AG04450 (cell line): ENCODE data around the gene PSMF1. TPM values are rescaled to one million over a fixed set of nuclear protein-coding genes. Genes with fewer than 3 reads are reported as not detected.

Experiments used
- CTCF ChIA-PET: fragments of 300-600, 350-600 bp; formaldehyde crosslinking; extraction: SDS; loops from one replicate; lab custom pipeline; 2022; ENCODE audit warnings: antibody characterized with exemption, inconsistent platforms; lab: Charles Lee
- POLR2A ChIA-PET: fragments of 350-600 bp; formaldehyde crosslinking; extraction: SDS; loops from one replicate; lab custom pipeline; 2021; ENCODE audit warnings: antibody characterized with exemption, inconsistent platforms; lab: Yijun Ruan, JAX
- DNase-seq: peaks from one replicate; pipeline ENCODE4 v3.0.0-alpha.2; 2011; ENCODE audit warnings: low read depth, low spot score
- H3K27ac ChIP-seq: one replicate; pipeline ENCODE4 v1.5.1; 2012; ENCODE audit warnings: low read depth, low read length, control low read depth
- H3K27me3 ChIP-seq: one replicate; pipeline ENCODE4 v1.6.0; 2012; ENCODE audit warnings: low read length; ENCODE audit not compliant: control insufficient read depth, insufficient read depth
- H3K4me3 ChIP-seq: 2 replicates; pipeline ENCODE4 v1.5.1; 2011; ENCODE audit warnings: mild to moderate bottlenecking, low read depth, low read length, control low read depth
- H3K9me3 ChIP-seq: 2 replicates; pipeline ENCODE4 v1.5.1; 2012; ENCODE audit warnings: low read length; ENCODE audit not compliant: control insufficient read depth, insufficient read depth
- polyA plus RNA-seq: library from polyadenylated mRNA; depleted of rRNA; stranded (reverse); fragments of >200 nt; gene quantifications from 2 replicates; pipeline ENCODE4 v1.2.3, GENCODE V29; 2011
- TF ChIP-seq, protein P1 (sequence below): IDR thresholded peaks from 2 replicates; pipeline ENCODE4 v1.5.1; 2011; ENCODE audit warnings: low read depth, low read length, control low read depth, inconsistent platforms

PSMF1 gene
- polyA plus RNA-seq, 1 experiment = 116 TPM

DNA sequence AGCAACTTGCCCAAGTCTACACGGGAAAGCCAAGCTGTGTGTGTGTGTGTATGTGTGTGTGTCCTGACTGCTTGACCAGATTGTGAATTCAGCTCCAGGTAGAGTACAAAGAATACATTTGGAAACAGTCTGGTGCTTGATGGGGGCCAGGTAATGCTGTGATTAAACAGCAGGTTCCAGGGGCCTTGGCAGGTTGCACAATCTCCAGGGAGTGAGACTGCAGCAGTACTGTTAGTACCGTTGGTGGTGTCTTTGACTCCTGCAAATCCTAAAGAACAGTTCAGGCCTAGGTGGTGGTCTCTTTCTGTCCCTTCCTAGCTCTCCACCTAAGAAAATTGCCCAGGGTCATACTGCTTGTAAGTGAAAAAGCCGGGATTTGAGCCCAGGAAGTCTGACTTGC lies 11.2 kb upstream of the PSMF1 start:
- Histone ChIP-seq H3K9me3 (no peaks in the 10 kb centered on the region), H3K4me3 (no peak overlapping the region), H3K27me3 (peaks cover 3% of the 10 kb centered on the region), H3K27ac (no peak overlapping the region)
- CTCF ChIA-PET = interaction anchor here (0.7 to 2.6 kb wide), 7 partner anchors 11 to 78 kb away, joined by 3 to 23 read pairs (median 4); no protein-coding TSS in a partner anchor
- POLR2A ChIA-PET = no interaction called here
- TF ChIP-seq, protein P1, sequence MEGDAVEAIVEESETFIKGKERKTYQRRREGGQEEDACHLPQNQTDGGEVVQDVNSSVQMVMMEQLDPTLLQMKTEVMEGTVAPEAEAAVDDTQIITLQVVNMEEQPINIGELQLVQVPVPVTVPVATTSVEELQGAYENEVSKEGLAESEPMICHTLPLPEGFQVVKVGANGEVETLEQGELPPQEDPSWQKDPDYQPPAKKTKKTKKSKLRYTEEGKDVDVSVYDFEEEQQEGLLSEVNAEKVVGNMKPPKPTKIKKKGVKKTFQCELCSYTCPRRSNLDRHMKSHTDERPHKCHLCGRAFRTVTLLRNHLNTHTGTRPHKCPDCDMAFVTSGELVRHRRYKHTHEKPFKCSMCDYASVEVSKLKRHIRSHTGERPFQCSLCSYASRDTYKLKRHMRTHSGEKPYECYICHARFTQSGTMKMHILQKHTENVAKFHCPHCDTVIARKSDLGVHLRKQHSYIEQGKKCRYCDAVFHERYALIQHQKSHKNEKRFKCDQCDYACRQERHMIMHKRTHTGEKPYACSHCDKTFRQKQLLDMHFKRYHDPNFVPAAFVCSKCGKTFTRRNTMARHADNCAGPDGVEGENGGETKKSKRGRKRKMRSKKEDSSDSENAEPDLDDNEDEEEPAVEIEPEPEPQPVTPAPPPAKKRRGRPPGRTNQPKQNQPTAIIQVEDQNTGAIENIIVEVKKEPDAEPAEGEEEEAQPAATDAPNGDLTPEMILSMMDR = no peak
- no peak for DNase-seq

DNA sequence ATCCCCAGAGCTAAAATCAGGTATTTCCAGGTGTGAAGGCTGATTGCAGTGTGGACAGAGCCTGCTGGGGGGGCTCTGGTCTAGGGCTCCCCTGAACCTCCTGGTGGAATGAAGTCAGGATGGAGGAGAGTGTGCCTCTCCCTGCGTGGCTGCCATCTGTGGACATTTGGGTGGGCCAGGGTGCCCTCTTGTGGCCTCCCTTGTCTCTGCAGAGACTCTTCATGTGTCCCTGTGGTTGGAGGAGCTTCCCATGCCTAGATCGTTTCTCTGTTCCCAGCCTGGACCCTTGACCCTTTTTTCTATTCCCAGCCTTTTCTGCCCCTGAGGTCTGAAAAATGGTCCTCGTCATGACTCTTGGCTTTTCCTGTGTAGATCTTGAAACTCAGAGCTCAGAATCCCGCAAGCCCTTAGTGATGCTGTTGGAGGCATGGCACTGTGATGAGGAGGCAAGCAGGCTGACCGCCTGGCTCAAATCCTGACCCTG lies 9.9 kb upstream of the PSMF1 start:
- H3K9me3 ChIP-seq = no peaks in the 10 kb centered on the region
- ChIA-PET POLR2A (no interaction called here), CTCF (interaction anchor here (0.5 to 2.6 kb wide), 25 partner anchors 8 to 663 kb away, joined by 3 to 23 read pairs (median 4); no protein-coding TSS in a partner anchor)
- TF ChIP-seq, protein P1 = peak; percentile 80
- H3K27me3 ChIP-seq = peaks cover 3% of the 10 kb centered on the region
- no peak overlapping the region for H3K4me3 ChIP-seq
- no peak for DNase-seq
- no peak overlapping the region for H3K27ac ChIP-seq

DNA sequence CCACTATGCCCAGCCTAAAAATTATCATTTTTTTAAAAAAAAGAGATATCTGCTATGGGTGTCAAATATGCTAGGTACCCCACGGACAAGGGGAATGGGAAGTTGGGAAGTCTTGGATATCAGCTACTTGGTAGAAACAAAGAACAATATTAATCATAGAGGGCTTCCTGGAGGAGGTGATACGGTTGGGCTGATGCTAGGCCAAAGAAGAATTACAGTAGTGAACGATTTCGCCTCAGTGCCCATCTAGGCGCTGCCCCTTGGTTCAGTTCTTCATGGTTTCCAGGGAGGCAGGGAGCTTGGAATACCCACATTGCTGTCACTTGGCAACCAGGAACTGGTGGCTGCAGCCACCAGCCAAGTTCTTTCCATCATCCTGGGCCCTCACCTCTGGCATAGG lies 5.5 kb upstream of the PSMF1 start:
- Histone ChIP-seq H3K9me3 (no peaks in the 10 kb centered on the region), H3K27ac (no peak overlapping the region), H3K4me3 (no peak overlapping the region), H3K27me3 (peaks cover 3% of the 10 kb centered on the region)
- DNase-seq = no peak
- ChIA-PET POLR2A (no interaction called here), CTCF (no interaction called here)
- TF ChIP-seq, protein P1 = no peak

DNA sequence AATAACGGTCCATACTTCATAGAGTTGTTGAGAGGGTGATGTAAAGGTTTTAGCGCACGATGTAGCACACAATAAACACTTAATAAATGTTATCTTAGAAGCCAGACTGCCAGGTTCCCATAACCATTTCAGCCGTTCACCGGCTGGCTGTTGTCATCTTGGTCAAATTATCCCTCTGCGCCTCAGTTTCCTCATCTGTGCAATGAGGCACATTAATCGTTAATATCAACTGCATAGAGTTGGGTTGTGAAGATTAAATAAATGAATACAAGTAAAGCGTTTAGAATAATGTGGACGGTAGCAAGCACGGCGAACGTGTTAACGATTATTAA lies 432 bp upstream of the PSMF1 start:
- DNase-seq = no peak
- TF ChIP-seq, protein P1 = no peak
- Histone ChIP-seq H3K4me3 (peak overlapping the region; percentile 100), H3K9me3 (no peaks in the 10 kb centered on the region; the same call in 1 of the 2 replicates), H3K27me3 (no peaks in the 10 kb centered on the region), H3K27ac (no peak overlapping the region)
- ChIA-PET CTCF (interaction anchor here (1.5 kb wide), 1 partner anchor 9 kb away, joined by 7 read pairs; no protein-coding TSS in a partner anchor), POLR2A (no interaction called here)

DNA sequence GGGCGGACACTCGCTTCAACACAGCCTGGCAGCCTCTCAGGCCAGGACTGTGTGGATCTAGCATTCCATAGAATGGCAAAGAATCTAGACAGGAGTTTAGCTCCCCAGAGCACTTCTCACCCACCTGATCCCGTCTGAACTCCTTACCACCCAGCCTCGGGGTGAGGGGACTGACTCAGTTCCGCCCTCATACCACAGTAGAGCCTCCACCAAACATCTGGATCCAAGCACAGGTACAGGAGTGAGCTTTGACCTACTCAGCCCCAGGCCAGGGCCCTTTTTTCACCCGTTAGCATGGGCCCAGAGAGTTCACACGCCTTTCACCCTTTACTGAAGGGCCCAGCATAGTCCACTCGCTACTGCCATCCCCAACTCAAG lies 715 bp downstream of the PSMF1 start:
- H3K9me3 ChIP-seq = no peaks in the 10 kb centered on the region; the same call in 1 of the 2 replicates
- DNase-seq = no peak
- TF ChIP-seq, protein P1 = no peak
- H3K4me3 ChIP-seq = peak overlapping the region; percentile 100
- CTCF ChIA-PET = interaction anchor here (3.1 kb wide), 1 partner anchor 11 kb away, joined by 21 read pairs; no protein-coding TSS in a partner anchor
- H3K27ac ChIP-seq = no peak overlapping the region
- POLR2A ChIA-PET = no interaction called here
- no peaks in the 10 kb centered on the region for H3K27me3 ChIP-seq
